Prostate gland (tissue), 2 donors: ENCODE measurements around the gene MEFV.

Experiments used
- POLR2AphosphoS5 ChIP-seq: sonication (generic); formaldehyde crosslinking; IDR thresholded peaks from one replicate; pipeline ENCODE4 v1.6.1; 2017; ENCODE audit warnings: antibody characterized with exemption
- TF ChIP-seq, protein P1 (sequence below), 4 experiments: fragments of 200-600 bp in 2 of 4; fragments of 450-650 bp in 2 of 4; sonication (generic) in 2 of 4; IDR thresholded peaks; 1 replicate in 3 of 4; 2 replicates in 1 of 4; pipeline ENCODE4 v1.5.1; 2016 to 2019; ENCODE audit warnings: antibody characterized with exemption in 4 of 4, mild to moderate bottlenecking in 2 of 4, moderate library complexity in 2 of 4

DNA sequence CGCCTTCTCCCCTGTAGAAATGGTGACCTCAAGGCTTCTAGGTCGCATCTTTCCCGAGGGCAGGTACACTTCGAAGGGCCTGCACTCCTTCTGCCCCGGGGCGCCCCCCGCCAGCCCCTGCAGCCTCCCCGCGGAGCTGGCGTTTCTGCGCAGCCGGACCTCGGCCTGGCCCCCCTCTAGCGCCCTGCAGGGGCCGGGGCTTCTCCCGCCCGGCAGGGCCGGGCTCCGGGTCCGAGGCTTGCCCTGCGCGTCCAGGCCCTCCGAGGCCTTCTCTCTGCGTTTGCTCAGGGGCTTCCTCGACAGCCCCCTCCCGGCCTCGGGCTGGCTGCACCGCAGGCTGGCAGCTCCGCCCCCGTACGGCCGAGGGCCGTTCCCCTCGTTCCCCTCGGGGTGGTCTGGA, 2.1 kb downstream of the MEFV start:
- no peak for TF ChIP-seq POLR2AphosphoS5
- TF ChIP-seq, protein P1, sequence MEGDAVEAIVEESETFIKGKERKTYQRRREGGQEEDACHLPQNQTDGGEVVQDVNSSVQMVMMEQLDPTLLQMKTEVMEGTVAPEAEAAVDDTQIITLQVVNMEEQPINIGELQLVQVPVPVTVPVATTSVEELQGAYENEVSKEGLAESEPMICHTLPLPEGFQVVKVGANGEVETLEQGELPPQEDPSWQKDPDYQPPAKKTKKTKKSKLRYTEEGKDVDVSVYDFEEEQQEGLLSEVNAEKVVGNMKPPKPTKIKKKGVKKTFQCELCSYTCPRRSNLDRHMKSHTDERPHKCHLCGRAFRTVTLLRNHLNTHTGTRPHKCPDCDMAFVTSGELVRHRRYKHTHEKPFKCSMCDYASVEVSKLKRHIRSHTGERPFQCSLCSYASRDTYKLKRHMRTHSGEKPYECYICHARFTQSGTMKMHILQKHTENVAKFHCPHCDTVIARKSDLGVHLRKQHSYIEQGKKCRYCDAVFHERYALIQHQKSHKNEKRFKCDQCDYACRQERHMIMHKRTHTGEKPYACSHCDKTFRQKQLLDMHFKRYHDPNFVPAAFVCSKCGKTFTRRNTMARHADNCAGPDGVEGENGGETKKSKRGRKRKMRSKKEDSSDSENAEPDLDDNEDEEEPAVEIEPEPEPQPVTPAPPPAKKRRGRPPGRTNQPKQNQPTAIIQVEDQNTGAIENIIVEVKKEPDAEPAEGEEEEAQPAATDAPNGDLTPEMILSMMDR (IDR thresholded peaks at IDR 0.05): no peak
